Islet of Langerhans (tissue), 1 donor: ENCODE results near the gene ANKMY2.
"Not testable (repeated sequence)": the region's sequence is repeated elsewhere in the genome, so short reads cannot be mapped to it uniquely, and the experiment has no call there.

Experiments used
- FAIRE-seq: peaks from one replicate; lab custom pipeline; 2011; peaks lifted over from hg19 to GRCh38; lab: Jason Lieb, UNC

Gene ANKMY2

DNA sequence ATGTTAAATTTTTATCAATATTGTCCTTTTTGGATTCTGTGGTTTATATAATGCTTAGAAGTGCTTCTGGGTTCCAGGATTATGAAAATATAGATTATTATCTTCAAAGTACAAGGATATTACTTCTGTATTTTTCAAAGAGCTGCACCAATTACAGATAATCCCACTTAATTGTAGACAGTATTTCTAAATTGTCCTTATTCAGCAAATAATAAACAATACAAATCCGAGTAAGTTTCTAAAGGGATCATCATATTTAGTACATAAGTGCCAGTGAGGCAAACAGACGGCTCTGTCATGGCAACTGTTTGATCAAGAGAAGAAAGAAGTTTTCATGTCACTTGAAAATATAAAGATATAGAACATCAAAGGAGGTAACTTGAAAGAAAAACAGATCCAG lies 19.2 kb downstream of the ANKMY2 start:
- no peak for FAIRE-seq

DNA sequence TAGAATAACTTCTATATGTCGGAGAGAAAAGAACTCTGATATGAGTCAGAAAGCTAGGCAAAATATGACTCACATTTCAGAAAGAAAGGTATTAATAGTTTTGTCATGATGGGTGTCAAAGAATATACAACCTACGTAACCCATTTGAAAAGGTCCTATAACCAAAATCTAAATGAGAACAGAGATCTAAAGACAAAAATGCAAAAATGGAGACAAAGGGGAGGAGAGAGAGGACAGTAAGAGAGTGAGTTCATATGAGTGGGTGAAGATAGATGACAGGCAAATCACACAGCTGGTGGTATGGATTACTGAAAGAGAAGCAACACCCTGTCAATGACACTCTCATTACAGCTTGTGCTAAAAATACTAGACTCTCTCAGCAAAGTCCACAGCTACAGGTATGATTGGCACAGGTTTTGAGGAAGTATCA lies 25.6 kb downstream of the ANKMY2 start:
- FAIRE-seq: no peak

DNA sequence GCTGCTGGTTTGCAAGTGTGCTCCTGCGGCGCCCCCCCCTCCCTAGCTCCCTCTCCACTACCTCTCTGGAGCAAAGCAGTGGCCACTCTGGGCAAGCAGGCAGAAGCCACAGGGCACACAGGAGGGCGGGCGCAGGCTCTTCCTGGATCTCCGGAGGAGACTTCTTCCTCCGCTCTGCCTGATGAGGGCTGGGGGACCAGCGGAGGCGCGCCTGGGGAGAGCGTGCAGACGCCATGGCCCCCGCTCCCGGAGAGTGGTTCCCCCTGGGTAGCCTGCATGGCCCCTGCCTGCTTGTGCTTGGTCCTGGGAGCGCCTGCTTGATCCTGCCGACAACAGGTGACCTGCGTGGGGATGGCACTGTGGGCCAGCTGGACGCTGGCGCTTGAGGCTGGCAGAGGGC lies 29.0 kb downstream of the ANKMY2 start:
- no peak for FAIRE-seq

GRCh38 chr7:16616122-16616521 lies 29.4 kb downstream of the ANKMY2 start:
- no peak for FAIRE-seq

- no peak for FAIRE-seq
Measured at GRCh38 chr7:16615228-16615627, 30.3 kb downstream of the ANKMY2 start.

- no peak for FAIRE-seq
Measured at GRCh38 chr7:16611711-16612110, 33.8 kb downstream of the ANKMY2 start.

GRCh38 chr7:16609842-16610450 lies 35.6 kb downstream of the ANKMY2 start:
- FAIRE-seq: peak; percentile 13

- FAIRE-seq: no peak
Measured at GRCh38 chr7:16606704-16607103, 38.9 kb downstream of the ANKMY2 start.

DNA sequence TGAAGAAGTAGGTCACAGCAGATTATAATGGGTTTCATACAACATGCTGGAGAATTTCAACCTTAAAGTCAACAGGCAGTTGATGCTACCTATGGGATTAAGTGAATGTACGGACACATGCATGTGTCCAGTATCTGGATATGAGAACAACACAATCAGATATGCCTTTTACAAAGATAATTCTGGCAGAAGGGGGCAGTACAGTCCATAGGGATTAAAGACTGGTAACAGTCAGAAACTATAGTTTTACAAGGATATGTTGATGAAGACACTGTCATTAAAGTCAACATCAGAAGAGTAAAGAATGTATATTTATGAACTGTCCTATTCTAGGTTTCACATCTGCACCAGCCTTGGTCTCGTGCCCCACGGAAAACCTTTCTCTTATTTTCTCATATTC lies 41.5 kb downstream of the ANKMY2 start:
- FAIRE-seq: no peak

GRCh38 chr7:16603633-16604032 lies 41.9 kb downstream of the ANKMY2 start:
- FAIRE-seq: no peak

- no peak for FAIRE-seq
Measured at GRCh38 chr7:16599860-16600259, 45.7 kb downstream of the ANKMY2 start.

GRCh38 chr7:16598015-16598414 lies 47.5 kb downstream of the ANKMY2 start:
- FAIRE-seq: no peak

- FAIRE-seq: not testable (repeated sequence)
Measured at GRCh38 chr7:16595596-16595995, 50.0 kb downstream of the ANKMY2 start.

GRCh38 chr7:16594676-16595075 lies 50.9 kb downstream of the ANKMY2 start:
- FAIRE-seq: no peak

DNA sequence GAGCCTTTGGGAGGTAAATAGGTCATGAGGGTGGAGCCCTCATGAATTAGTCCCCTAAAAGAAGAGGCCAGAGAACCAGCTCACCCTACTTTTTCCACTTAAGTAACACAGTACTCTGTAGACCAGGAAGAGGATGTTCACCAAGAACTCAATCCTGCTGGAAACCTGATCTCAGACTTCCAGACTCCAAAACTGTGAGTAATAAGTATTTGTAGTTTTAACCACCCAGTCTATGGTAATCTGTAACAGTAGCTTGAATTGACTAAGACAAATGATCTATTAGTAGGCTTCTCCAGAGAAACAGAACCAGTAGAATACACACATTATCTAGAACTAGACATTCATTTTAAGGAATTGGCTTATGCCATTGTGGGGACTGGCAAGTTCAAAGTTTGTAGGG lies 51.5 kb downstream of the ANKMY2 start:
- FAIRE-seq: no peak

DNA sequence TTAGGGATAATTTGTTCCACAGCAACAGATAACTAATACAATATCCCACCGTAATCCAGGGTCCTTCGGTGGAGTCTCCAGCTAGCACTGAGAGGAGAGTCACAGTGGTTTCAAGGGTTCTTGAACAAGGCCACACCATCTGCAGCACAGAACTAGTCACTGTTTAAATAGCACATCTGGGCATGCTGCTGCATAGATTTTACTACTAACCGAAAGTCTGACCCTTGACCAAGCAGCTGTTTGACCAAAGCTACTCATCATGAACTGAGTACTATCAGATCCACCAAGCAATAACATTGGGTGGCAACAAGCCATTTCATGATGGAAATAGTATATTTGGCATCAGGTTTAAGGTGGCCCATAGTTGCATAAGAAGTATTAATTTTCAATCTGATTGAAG lies 53.2 kb downstream of the ANKMY2 start:
- no peak for FAIRE-seq

GRCh38 chr7:16590424-16590823 lies 55.1 kb downstream of the ANKMY2 start:
- no peak for FAIRE-seq

DNA sequence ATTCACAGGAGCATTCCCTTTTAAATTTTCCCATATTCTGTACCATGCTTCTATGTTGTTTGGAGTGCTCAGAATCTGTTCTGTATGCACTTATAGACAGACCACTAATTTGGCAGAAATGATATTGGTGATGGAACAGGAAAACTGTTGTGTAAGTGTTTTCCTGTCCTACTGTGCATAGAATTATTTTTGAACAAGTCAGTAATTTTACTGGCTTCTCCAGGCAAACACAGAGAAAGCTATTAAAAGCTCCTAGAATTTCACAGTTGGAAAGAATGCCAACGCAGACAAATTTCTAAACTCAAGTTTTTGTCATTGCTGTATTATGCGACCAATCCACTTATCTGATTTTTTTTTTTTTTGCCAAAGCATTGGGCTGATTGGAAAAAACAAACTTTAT lies 55.7 kb downstream of the ANKMY2 start:
- no peak for FAIRE-seq

DNA sequence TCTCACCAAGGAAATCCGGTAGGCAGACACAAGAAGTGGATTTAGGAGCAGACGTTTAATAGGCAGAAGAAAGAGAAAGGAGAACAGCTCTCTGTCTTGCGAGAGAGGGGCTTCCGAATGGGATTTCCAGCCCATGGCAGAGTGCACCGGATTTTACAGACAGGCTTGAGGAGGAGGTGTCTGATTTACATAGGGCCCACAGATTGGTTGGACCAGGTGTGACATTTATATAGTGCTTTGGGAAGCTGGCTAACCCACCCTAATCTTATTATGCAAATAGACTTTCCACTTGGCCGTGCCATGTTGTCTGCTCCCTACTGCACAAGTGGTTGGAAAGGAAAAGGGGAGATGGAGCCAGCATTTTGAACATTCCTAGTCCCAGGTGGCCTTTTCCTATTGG lies 57.8 kb downstream of the ANKMY2 start:
- no peak for FAIRE-seq

DNA sequence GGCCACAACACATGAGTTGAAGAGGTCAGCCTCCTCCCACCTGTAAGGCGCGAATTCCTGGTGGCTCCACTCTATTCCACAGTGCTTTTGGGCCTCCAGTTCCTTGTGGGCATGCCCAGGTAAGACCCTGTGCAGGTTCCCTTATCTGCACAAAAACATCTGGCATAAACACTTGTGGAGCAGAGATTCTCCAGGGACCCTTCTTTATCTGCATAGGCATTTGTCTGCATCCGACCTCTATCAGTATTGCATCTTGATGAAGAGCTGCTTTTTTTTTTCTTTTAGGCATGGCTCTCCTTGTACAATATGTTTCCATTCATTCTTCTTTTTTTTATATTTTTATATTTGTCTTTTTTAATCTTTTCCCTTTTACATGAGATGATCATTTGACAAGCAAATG lies 58.4 kb downstream of the ANKMY2 start:
- no peak for FAIRE-seq

DNA sequence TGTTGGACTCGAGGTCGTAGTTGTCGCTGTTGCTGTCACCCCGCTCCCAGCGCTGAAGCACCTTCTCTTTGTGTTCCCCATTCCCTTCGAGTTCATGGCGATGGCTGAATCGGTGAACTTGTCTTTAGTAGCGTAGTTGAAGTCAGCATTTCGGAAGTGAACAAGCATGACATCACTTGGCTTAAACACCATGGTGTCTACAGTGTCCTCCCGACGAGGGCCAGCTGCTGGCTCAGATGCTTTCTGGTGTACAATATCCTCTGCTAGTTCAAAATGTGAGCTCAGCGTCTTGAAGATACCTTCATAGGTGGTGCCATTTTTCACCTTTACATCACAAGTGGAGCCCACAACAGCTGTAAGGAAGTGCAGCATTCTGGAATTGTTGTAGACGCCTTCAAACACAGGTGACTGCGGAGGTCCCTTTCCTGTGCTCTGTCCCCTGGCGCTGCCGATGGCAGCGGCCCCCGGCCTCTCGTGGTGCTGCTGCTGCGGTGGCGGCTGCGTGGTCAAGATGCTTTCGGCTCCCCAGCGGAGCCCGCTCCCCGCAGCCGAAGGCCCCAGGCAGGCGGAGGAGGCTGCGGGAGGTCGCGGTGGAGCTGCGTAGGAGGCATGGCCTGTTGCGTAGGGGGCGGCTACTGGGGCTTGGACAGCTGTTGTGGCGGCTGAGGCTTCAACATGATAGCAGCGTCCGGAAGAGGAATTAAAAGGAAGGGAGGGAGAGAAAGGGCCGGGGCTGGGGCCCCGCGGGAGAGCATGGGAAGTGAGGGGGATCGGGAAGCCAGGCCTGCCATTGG lies 59.3 kb downstream of the ANKMY2 start:
- no peak for FAIRE-seq

DNA sequence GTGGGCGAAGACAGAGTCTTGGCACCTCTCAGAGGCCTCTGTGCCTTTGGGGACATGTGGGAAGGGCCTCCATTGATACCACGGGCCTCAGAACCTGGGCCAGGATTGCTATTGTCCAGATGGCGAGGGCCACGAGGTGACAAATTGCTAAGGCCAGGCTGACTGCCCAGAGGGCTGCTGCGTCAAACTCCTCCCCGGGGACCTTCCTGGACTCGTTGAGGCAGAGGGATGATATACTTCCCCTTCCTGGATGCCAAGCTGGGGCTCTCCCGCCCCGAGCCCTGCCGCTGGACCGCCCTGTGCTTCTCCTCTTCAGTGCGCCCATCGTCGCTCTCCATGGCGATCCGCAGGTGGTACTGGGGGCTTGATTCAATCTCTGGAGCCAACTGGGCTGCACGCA lies 60.0 kb downstream of the ANKMY2 start:
- no peak for FAIRE-seq

GRCh38 chr7:16583834-16584233 lies 61.7 kb downstream of the ANKMY2 start:
- no peak for FAIRE-seq

DNA sequence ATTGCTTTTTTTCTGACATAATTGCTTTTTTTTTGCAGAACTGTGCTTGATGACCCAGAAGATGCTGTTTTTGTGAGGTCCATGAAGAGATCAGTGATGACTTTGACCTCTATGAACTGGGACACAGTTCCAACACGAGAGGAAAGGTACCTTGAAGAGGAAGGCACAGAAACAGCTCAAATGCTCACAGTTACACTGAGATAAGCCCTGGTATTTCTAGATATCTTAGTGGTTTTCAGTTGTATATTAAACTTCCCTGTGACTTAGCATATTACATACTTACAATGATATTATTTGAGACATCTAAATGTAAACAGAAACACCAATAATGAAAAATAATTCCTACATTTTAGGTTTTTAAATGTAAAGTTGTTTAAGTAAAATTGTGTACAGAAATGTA lies 64.3 kb downstream of the ANKMY2 start:
- FAIRE-seq: no peak
